ENCODE measurements around the gene ABHD11.

- TF ChIP-seq CTCF (IDR thresholded peaks at IDR 0.05; ENCODE audit: poor library complexity) = no peak
- TF ChIP-seq EZH2phosphoT487 (IDR thresholded peaks at IDR 0.05; ENCODE audit: low read depth, severe bottlenecking, unreplicated experiment) = no peak
These were observed 1.7 kb downstream of the ABHD11 start for GRCh38 chr7:73736885-73737284.
